ENCODE measurements around the gene NOL7.

The NOL7 gene

DNA sequence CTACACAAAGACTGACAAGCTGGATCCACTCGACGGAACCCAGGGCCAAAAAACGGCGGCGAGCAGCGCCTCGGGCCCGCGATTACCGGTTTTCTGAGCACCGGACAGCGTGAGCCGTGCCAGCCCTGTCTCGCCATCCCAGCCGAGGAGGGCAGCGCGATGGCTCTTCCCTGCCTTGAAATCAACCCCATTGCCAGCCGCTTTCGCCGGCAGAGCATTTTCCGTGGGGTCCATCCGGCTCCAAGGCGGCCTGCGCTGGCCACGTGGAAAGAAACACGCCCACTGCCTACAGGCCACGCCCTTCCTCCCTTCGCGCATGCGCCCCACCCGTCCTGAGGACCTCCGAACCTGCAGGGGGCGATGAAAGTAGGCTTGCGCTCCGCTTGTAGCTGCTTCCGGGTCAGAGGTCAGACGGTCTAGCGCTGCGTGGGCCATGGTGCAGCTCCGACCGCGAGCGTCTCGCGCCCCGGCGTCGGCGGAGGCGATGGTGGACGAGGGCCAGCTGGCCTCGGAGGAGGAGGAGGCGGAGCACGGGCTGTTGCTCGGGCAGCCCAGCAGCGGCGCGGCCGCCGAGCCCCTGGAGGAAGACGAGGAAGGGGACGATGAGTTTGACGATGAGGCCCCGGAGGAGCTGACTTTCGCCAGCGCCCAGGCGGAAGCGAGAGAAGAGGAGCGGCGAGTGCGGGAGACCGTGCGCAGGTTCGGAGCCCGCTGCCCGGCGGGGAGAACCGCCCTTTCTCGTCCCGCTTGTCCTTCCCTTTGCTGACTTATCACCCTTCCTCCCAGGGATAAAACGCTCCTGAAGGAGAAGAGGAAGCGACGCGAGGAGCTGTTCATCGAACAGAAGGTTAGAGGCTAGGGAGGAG, at the start of gene NOL7:
TSS of gene NOL7 (plus strand) at position 410 of the 866 bp plus-strand sequence. CDS start at position 434, 24 bp downstream.
- H3K4me2 ChIP-seq (ENCODE audit: low read length): peak within 1 kb of the TSS; percentile 82
- peak within 1 kb of the TSS; percentile 97 for H3K4me3 ChIP-seq (ENCODE audit: low read length)
- H3K4me1 ChIP-seq (ENCODE audit: low read length): peaks cover 27% of the 10 kb centered on the region
- H3K79me2 ChIP-seq (ENCODE audit: low read length): peaks cover 36% of the 10 kb centered on the region
- no peaks in the 10 kb centered on the region for H3K9me3 ChIP-seq (ENCODE audit: insufficient read depth, low read length)
- H3K27me3 ChIP-seq (ENCODE audit: low read depth, low read length): no peaks in the 10 kb centered on the region
- H3K9ac ChIP-seq (ENCODE audit: low read length): peak within 1 kb of the TSS; percentile 85
- peaks cover 9% of the 10 kb centered on the region for H4K20me1 ChIP-seq (ENCODE audit: insufficient read depth, low read length)
- TF ChIP-seq, protein P1, sequence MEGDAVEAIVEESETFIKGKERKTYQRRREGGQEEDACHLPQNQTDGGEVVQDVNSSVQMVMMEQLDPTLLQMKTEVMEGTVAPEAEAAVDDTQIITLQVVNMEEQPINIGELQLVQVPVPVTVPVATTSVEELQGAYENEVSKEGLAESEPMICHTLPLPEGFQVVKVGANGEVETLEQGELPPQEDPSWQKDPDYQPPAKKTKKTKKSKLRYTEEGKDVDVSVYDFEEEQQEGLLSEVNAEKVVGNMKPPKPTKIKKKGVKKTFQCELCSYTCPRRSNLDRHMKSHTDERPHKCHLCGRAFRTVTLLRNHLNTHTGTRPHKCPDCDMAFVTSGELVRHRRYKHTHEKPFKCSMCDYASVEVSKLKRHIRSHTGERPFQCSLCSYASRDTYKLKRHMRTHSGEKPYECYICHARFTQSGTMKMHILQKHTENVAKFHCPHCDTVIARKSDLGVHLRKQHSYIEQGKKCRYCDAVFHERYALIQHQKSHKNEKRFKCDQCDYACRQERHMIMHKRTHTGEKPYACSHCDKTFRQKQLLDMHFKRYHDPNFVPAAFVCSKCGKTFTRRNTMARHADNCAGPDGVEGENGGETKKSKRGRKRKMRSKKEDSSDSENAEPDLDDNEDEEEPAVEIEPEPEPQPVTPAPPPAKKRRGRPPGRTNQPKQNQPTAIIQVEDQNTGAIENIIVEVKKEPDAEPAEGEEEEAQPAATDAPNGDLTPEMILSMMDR (IDR thresholded peaks at IDR 0.05; ENCODE audit: low read depth, low read length): peak; percentile 62
- no peak for TF ChIP-seq EZH2phosphoT487 (IDR thresholded peaks at IDR 0.05; ENCODE audit: low read depth)
- peak within 1 kb of the TSS; percentile 56 for H3K27ac ChIP-seq (ENCODE audit: low read length)
- H2AFZ ChIP-seq (ENCODE audit: low read depth, low read length): peak within 1 kb of the TSS; percentile 76
- peaks cover 26% of the 10 kb centered on the region for H3K36me3 ChIP-seq (replicated peaks; ENCODE audit: low read depth, low read length)

DNA sequence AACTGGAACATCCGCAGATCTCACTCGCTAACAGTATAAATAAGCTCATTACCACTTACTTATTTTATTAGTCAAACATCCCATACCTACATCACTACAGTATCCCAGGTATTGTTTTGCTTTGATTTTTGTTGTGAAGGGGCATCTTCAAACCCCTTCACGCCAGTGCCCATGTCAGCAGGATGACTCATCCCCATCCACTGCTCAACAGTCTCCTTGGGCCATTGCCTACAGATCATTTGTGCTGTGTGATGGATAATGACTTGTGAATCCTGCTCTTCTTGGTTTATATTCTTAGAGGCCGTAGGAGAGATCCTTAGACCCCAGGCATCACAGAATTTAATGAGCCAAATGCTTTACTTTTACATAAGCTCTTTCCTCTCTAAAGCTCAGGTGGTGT, 49.2 kb upstream of the NOL7 start:
- no peaks in the 10 kb centered on the region for H3K36me3 ChIP-seq (replicated peaks; ENCODE audit: low read depth, low read length)

DNA sequence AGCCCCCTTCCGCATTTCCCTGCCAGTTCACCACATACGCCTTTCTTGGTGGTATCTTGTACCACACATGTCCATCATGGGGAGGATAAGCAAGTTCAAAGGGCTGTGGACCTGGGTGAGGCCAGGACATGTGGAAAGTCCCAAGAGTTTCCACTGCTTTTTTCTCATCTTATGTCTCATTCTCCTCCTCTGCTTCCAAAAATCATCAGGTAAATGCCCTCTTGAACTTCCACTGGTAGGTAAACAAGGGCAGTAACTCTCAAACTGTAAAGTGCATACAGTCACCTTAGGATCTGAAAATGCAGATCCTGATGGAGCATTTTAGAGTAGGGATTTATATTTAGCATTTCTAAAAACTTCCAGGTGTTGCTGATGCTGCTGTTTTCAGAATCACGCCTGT, 48.6 kb upstream of the NOL7 start:
- H3K4me2 ChIP-seq (ENCODE audit: low read length): no peak overlapping the region
- TF ChIP-seq, protein P1 (IDR thresholded peaks at IDR 0.05; ENCODE audit: low read depth, low read length): no peak
- TF ChIP-seq EZH2phosphoT487 (IDR thresholded peaks at IDR 0.05; ENCODE audit: low read depth): no peak
- no peak overlapping the region for H3K9ac ChIP-seq (ENCODE audit: low read length)
- no peak overlapping the region for H3K27ac ChIP-seq (ENCODE audit: low read length)
- no peaks in the 10 kb centered on the region for H3K36me3 ChIP-seq (replicated peaks; ENCODE audit: low read depth, low read length)
- H4K20me1 ChIP-seq (ENCODE audit: insufficient read depth, low read length): no peaks in the 10 kb centered on the region
- no peaks in the 10 kb centered on the region for H3K79me2 ChIP-seq (ENCODE audit: low read length)
- H3K4me1 ChIP-seq (ENCODE audit: low read length): no peaks in the 10 kb centered on the region
- H2AFZ ChIP-seq (ENCODE audit: low read depth, low read length): no peak overlapping the region
- no peaks in the 10 kb centered on the region for H3K9me3 ChIP-seq (ENCODE audit: insufficient read depth, low read length)
- peaks cover 3% of the 10 kb centered on the region; the same call in 1 of the 2 replicates for H3K27me3 ChIP-seq (ENCODE audit: low read depth, low read length)
- no peak overlapping the region for H3K4me3 ChIP-seq (ENCODE audit: low read length)

More for the DNA sequence above, 49.2 kb upstream of the NOL7 start:
- Histone ChIP-seq H3K27me3 (ENCODE audit: low read depth, low read length) (peaks cover 3% of the 10 kb centered on the region; the same call in 1 of the 2 replicates), H3K9ac (ENCODE audit: low read length) (no peak overlapping the region), H3K4me3 (ENCODE audit: low read length) (no peak overlapping the region), H3K4me2 (ENCODE audit: low read length) (no peak overlapping the region), H3K9me3 (ENCODE audit: insufficient read depth, low read length) (no peaks in the 10 kb centered on the region), H2AFZ (ENCODE audit: low read depth, low read length) (no peak overlapping the region), H3K4me1 (ENCODE audit: low read length) (no peaks in the 10 kb centered on the region), H3K79me2 (ENCODE audit: low read length) (no peaks in the 10 kb centered on the region), H3K27ac (ENCODE audit: low read length) (no peak overlapping the region), H4K20me1 (ENCODE audit: insufficient read depth, low read length) (no peaks in the 10 kb centered on the region)
- TF ChIP-seq, protein P1 (IDR thresholded peaks at IDR 0.05; ENCODE audit: low read depth, low read length): no peak
- TF ChIP-seq EZH2phosphoT487 (IDR thresholded peaks at IDR 0.05; ENCODE audit: low read depth): no peak

DNA sequence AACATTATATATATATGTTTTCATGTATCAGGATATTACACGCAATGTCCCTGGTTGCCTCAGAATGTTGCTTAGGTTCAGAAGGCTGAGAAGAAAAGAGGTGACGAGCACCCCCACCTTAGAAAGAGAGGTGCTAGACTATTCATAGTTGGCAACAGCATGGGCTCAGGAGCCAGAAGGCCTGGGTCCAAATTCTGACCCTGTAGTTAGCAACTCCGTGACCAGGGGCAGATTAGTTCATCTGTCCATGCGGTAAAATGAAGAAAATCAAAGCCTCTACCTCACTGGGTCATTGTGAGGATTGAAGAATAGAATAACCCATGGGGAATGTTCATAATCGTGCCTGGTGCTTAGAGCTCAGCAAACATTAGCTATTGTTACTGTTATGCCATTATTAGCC, 46.2 kb upstream of the NOL7 start:
- Histone ChIP-seq H3K79me2 (ENCODE audit: low read length) (no peaks in the 10 kb centered on the region), H3K9me3 (ENCODE audit: insufficient read depth, low read length) (no peaks in the 10 kb centered on the region), H3K9ac (ENCODE audit: low read length) (no peak overlapping the region), H3K36me3 (replicated peaks; ENCODE audit: low read depth, low read length) (no peaks in the 10 kb centered on the region), H3K27ac (ENCODE audit: low read length) (no peak overlapping the region), H3K4me1 (ENCODE audit: low read length) (peaks cover 4% of the 10 kb centered on the region), H2AFZ (ENCODE audit: low read depth, low read length) (no peak overlapping the region), H3K27me3 (ENCODE audit: low read depth, low read length) (peaks cover 3% of the 10 kb centered on the region; the same call in 1 of the 2 replicates), H4K20me1 (ENCODE audit: insufficient read depth, low read length) (no peaks in the 10 kb centered on the region), H3K4me3 (ENCODE audit: low read length) (no peak overlapping the region), H3K4me2 (ENCODE audit: low read length) (no peak overlapping the region)
- TF ChIP-seq, protein P1 (IDR thresholded peaks at IDR 0.05; ENCODE audit: low read depth, low read length): no peak
- TF ChIP-seq EZH2phosphoT487 (IDR thresholded peaks at IDR 0.05; ENCODE audit: low read depth): no peak

All from OCI-LY3 (cell line).